GM18909 (cell line): ENCODE measurements around the gene LRRTM2.
"Not testable (repeated sequence)": the region's sequence is repeated elsewhere in the genome, so short reads cannot be mapped to it uniquely, and the experiment has no call there.

Experiments used
- ATAC-seq: cut with Tn5 transposase; IDR thresholded peaks from one replicate; pipeline ENCODE4 v1.9.1; 2021; ENCODE audit warnings: mild to moderate bottlenecking; ENCODE audit not compliant: unreplicated experiment, poor library complexity

Gene LRRTM2

DNA sequence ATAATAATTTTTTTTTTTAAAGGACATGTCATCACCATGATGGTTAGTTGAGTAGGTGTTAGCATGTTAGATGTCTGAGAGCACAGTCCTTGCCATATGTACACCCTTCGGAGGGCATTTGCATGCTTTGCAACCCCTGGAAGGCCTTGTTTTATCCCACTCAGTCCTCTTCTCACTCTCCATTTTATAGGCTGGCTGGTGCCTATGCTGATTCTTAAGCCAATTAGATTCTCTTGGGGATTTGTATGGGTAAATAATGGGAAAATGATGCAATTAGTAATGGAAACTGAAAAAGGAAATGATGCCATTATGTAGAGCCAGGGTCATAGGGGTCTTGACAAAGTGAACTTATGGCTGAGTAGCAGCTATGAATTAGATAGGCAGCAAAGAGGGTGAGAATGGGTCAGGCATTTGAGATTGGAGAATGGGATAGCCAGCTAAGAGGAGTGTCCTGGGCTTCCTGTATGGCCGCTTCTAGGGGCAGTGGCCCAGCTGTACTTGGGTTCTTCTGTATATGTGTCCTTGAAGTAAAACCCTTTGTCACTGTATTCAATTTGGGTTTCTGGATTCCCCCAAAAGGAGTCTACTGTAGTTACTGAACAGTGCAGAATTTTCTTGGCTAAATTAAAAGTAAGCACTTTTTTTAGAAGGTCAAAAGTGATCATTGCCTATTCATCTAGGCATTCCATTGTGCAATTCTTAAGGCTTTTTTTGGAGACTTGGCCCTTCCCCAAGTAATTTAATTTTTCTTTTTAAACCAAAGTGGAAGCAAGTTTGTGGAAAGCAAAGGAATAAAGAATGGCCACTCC, 31.6 kb downstream of the LRRTM2 start:
- ATAC-seq = no peak

DNA sequence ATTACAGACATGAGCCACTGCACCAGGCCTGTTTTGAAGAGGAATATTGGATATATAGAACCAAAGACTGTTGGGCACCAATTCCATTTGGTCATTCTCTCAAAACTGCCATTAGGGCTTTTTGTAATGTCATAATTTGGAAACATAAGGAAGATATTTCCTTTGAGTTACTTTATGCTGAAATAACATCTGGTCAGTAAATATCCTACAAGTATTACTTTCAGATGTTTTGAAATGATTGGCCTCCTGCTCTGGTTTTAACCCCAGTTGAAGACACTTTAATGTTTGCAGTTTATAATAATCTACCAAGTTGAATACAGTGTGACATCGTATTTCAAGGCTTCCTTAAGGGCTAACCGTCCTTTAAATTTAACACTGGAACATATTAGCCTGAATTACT, 33.6 kb downstream of the LRRTM2 start:
- no peak for ATAC-seq

GRCh38 chr5:138840103-138840502, 35.0 kb downstream of the LRRTM2 start:
- no peak for ATAC-seq

- no peak for ATAC-seq
Measured at GRCh38 chr5:138837160-138837559, 38.0 kb downstream of the LRRTM2 start.

GRCh38 chr5:138834853-138835252, 40.3 kb downstream of the LRRTM2 start:
- not testable (repeated sequence) for ATAC-seq

- ATAC-seq = no peak
Measured at GRCh38 chr5:138833726-138834480, 41.2 kb downstream of the LRRTM2 start.

DNA sequence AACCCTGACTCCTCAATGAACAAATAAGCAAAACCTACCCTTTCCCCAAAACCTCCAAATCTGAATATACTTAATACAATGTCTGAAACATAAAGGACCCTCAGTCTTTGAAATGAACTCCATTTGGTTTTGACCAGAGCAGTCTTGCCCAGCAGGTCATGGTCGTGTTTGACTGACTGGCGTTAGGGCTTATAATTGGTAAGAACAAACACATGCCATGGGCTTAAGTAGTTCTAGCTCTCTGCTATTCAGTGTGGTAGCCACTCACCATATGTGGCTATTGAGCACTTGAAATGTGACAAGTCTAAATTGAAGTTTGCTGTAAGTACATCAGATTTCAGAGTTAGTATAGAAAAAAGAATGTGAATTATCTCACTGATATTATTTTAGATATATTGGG, 42.1 kb downstream of the LRRTM2 start:
- no peak for ATAC-seq

DNA sequence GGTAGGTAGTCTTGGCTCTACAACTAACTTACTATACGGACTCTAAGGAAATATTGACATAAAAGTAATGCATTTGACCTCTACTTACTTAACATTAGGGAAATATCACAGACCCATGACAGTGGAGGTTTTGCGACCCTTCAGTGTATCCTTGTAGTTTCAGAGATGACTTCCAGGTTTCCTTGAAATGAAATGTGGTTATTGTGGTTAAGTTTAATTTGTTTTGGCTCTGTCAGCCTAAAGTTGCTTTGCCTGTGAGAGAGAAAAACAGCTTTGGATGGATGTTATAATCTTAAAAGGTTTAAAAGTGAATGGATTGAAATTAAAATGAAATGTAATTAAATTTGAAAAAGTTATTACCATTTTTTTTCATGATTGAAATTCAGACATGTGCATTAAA, 42.9 kb downstream of the LRRTM2 start:
- no peak for ATAC-seq

GRCh38 chr5:138831703-138832102, 43.4 kb downstream of the LRRTM2 start:
- ATAC-seq = no peak

- no peak for ATAC-seq
Measured at GRCh38 chr5:138829341-138829740, 45.8 kb downstream of the LRRTM2 start.

GRCh38 chr5:138828556-138828955, 46.6 kb downstream of the LRRTM2 start:
- no peak for ATAC-seq

GRCh38 chr5:138824924-138825863, 49.9 kb downstream of the LRRTM2 start:
- ATAC-seq = no peak

- ATAC-seq = no peak
Measured at GRCh38 chr5:138824516-138824915, 50.6 kb downstream of the LRRTM2 start.

GRCh38 chr5:138820695-138821094, 54.4 kb downstream of the LRRTM2 start:
- no peak for ATAC-seq

GRCh38 chr5:138819081-138819480, 56.1 kb downstream of the LRRTM2 start:
- no peak for ATAC-seq
